Measurements from ENCODE around the gene SUPT5H. TPM values are rescaled to one million over a fixed set of nuclear protein-coding genes. Genes with fewer than 3 reads are reported as not detected.

Gene SUPT5H
- total and polyA plus RNA-seq, 2 of the 13 experiments (the other 11 are each of a cell fraction or from before 2014, with no cell fraction given), result 48.2 to 51.7 TPM

GRCh38 chr19:39435499-39436349, 9.7 kb upstream of the SUPT5H start, which contains the start of gene RPS16 (continued):
- peak; percentile 94 for TF ChIP-seq ARID4A (CRISPR knock-in tag; IDR thresholded peaks at IDR 0.05; ENCODE audit: borderline replicate concordance)
- TF ChIP-seq ZUFSP (CRISPR knock-in tag; IDR thresholded peaks at IDR 0.05; ENCODE audit: borderline replicate concordance), result no peak
- peak; percentile 87; the same call in 1 of the 2 replicates for TF ChIP-seq ELF4 (CRISPR knock-in tag; IDR thresholded peaks at IDR 0.05; ENCODE audit: borderline replicate concordance)
- no peak for TF ChIP-seq FOXM1 (CRISPR knock-in tag; IDR thresholded peaks at IDR 0.05)
- peak; percentile 99 for TF ChIP-seq POLR2G (IDR thresholded peaks at IDR 0.05; ENCODE audit: low read depth, low read length)
- no peak for TF ChIP-seq ZNF513 (CRISPR knock-in tag; conservative IDR thresholded peaks at IDR 0.05)
- TF ChIP-seq NR2F2 (IDR thresholded peaks at IDR 0.05; ENCODE audit: borderline replicate concordance, low read depth), result no peak
- peak; percentile 92 for TF ChIP-seq ZNF747 (CRISPR knock-in tag; IDR thresholded peaks at IDR 0.05; ENCODE audit: borderline replicate concordance)
- peak; percentile 58; the same call in 1 of the 2 replicates for TF ChIP-seq ZNF264 (CRISPR knock-in tag; IDR thresholded peaks at IDR 0.05)
- peak; percentile 70; the same call in 1 of the 2 replicates for TF ChIP-seq SIN3B (IDR thresholded peaks at IDR 0.05; ENCODE audit: low read length)
- TF ChIP-seq HNRNPLL (IDR thresholded peaks at IDR 0.05; ENCODE audit: low read depth, low read length, poor library complexity, severe bottlenecking), result peak; percentile 79
- no peak for TF ChIP-seq RFX1 (IDR thresholded peaks at IDR 0.05)
- no peak for TF ChIP-seq HES4 (CRISPR knock-in tag; IDR thresholded peaks at IDR 0.05; ENCODE audit: borderline replicate concordance)
- TF ChIP-seq PCBP1 (IDR thresholded peaks at IDR 0.05; ENCODE audit: borderline replicate concordance, low read depth, low read length), result peak; percentile 93
- TF ChIP-seq IRF2 (CRISPR knock-in tag; IDR thresholded peaks at IDR 0.05), result peak; percentile 96
- peak; percentile 95 for TF ChIP-seq FOXK1 (CRISPR knock-in tag; IDR thresholded peaks at IDR 0.05; ENCODE audit: borderline replicate concordance, low read depth)
- TF ChIP-seq ZNF12 (CRISPR knock-in tag; IDR thresholded peaks at IDR 0.05), result peak; percentile 66; the same call in 1 of the 2 replicates
- TF ChIP-seq XBP1 (CRISPR knock-in tag; IDR thresholded peaks at IDR 0.05), result no peak
- no peak for TF ChIP-seq SOX6 (IDR thresholded peaks at IDR 0.05)
- TF ChIP-seq SOX6 (CRISPR knock-in tag; IDR thresholded peaks at IDR 0.05), result peak; percentile 48
